Measurements from ENCODE around the gene RPL36.

- no peak for TF ChIP-seq CTCF (IDR thresholded peaks at IDR 0.05 in 4 of 5, conservative IDR thresholded peaks at IDR 0.05 in 1 of 5)
- TF ChIP-seq POLR2A (IDR thresholded peaks at IDR 0.05): no peak
Measured at GRCh38 chr19:5711025-5711424, 20.9 kb downstream of the RPL36 start.

Measured in gastrocnemius medialis (tissue), 4 donors.